Measurements from ENCODE around the gene FAM169A. TPM values are rescaled to one million over a fixed set of nuclear protein-coding genes. Genes with fewer than 3 reads are reported as not detected.
"Not testable (repeated sequence)": the region's sequence is repeated elsewhere in the genome, so short reads cannot be mapped to it uniquely, and the experiment has no call there.

The FAM169A gene
- total RNA-seq, 1 donor from 2014 or later, result 1.1 TPM

- ATAC-seq (no peak), DNase-seq (no peak)
- no peaks in the 10 kb centered on the region for H3K36me3 ChIP-seq
- H3K9me3 ChIP-seq, result no peaks in the 10 kb centered on the region
- H3K27ac ChIP-seq, result no peak overlapping the region
- no peak for TF ChIP-seq CTCF (IDR thresholded peaks at IDR 0.05)
- H3K27me3 ChIP-seq (ENCODE audit: low read depth), result no peaks in the 10 kb centered on the region
- no peaks in the 10 kb centered on the region for H3K4me1 ChIP-seq
- intact Hi-C loops (cut with DNase I), result no loop called here
- no peak overlapping the region for H3K4me3 ChIP-seq
Measured at GRCh38 chr5:74810915-74811314, 55.3 kb downstream of the FAM169A start.

DNA sequence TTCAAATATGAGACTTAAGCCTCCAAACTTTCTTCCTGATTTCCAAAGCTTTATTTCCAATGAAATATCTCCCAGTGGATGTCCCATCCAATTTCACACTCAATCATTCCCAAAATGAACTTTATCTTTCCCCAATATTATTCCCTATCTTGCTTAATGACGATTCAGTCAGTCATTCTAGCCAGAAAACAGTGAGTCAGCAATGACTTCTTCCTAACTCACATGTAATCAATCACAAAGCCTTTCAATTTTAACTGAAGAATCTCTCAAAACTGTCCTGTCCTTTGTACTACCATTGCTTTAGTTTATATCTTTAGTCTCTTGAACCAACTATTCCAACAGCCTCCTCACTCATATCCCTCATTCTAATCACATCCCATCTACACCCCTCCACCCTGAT is 64.2 kb downstream of the FAM169A start:
- Histone ChIP-seq H3K4me1 (no peaks in the 10 kb centered on the region), H3K36me3 (no peaks in the 10 kb centered on the region), H3K27me3 (ENCODE audit: low read depth) (no peaks in the 10 kb centered on the region), H3K9me3 (no peaks in the 10 kb centered on the region), H3K27ac (no peak overlapping the region), H3K4me3 (no peak overlapping the region)
- intact Hi-C loops (cut with DNase I), result no loop called here
- no peak for ATAC-seq
- DNase-seq, result no peak
- TF ChIP-seq CTCF (IDR thresholded peaks at IDR 0.05), result no peak

DNA sequence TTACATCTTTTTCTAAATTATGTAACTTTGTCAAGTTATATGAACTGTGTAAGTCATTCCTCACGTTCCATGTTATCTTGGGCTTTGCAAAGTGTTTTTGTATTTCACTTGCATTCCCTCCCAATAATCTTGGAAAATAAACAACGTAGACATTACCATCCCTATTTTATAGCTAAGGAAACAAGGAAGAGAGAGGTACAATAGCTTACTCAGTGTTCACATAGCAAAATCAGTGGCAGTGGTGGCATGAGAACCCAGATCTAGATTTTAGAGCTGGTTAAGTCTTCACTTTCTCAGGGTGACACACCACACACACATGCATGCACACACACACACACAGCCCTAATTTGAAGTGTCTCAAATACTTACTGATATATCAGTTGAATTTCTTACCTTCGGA is 65.0 kb downstream of the FAM169A start:
- Histone ChIP-seq H3K9me3 (no peaks in the 10 kb centered on the region), H3K36me3 (no peaks in the 10 kb centered on the region), H3K27ac (no peak overlapping the region), H3K4me1 (no peaks in the 10 kb centered on the region), H3K27me3 (ENCODE audit: low read depth) (no peaks in the 10 kb centered on the region), H3K4me3 (no peak overlapping the region)
- DNase-seq (no peak), ATAC-seq (no peak)
- no peak for TF ChIP-seq CTCF (IDR thresholded peaks at IDR 0.05)
- intact Hi-C loops (cut with DNase I), result no loop called here

- no peak for TF ChIP-seq CTCF (IDR thresholded peaks at IDR 0.05)
- intact Hi-C loops (cut with DNase I), result no loop called here
- Histone ChIP-seq H3K27ac (no peak overlapping the region), H3K4me1 (no peaks in the 10 kb centered on the region), H3K9me3 (no peaks in the 10 kb centered on the region), H3K36me3 (no peaks in the 10 kb centered on the region), H3K4me3 (no peak overlapping the region), H3K27me3 (ENCODE audit: low read depth) (no peaks in the 10 kb centered on the region)
- ATAC-seq (no peak), DNase-seq (no peak)
Measured at GRCh38 chr5:74798977-74799911, 66.9 kb downstream of the FAM169A start.

DNA sequence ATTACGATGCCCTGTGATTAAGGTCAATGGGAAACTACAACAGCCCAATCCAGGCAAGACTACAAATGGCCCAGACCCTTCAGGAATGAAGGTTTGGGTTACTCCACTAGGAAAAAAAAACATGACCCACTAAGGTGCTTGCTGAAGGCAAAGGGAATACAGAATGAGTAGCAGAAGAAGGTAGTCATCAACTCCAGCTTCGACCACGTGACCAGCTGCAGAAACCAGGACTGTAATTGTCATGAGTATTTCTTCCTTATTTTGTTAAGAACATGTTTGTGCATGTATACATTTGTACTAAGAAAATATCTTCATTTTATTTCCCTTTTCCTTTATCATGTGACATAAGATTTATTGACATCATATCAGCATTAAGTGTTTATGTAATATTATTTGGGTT is 74.5 kb downstream of the FAM169A start:
- ATAC-seq; intact Hi-C loops (cut with DNase I); H3K9me3 ChIP-seq; H3K27ac ChIP-seq; H3K36me3 ChIP-seq; DNase-seq; H3K27me3 ChIP-seq (ENCODE audit: low read depth); H3K4me1 ChIP-seq; H3K4me3 ChIP-seq: not testable (repeated sequence)

DNA sequence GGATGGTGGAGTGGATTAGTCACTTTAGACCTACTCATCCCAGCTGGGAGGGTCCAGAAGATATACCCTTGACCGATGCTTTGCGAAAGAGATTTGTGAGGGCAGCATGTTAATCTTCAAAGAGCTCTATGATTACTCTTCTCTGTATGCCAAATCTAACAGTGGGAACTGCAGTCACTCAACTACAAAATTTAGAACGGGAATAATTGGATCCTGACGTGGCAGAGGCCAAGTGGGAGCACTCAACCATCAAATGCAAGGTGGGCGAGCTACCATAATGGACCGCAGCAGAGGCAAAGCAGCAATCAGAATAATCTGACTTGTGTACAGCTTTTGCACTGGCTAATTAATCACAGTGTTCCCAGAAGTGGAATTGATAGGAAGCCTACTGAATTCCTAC is 78.8 kb downstream of the FAM169A start:
- intact Hi-C loops (cut with DNase I), result no loop called here

More for the DNA sequence above, 78.8 kb downstream of the FAM169A start:
- Histone ChIP-seq H3K9me3 (no peaks in the 10 kb centered on the region), H3K4me1 (no peaks in the 10 kb centered on the region), H3K27me3 (ENCODE audit: low read depth) (no peaks in the 10 kb centered on the region), H3K27ac (no peak overlapping the region), H3K4me3 (no peak overlapping the region), H3K36me3 (no peaks in the 10 kb centered on the region)
- no peak for DNase-seq
- TF ChIP-seq CTCF (IDR thresholded peaks at IDR 0.05), result no peak
- ATAC-seq, result no peak

Data from lower lobe of right lung (tissue), 2 donors.